NCI-H1105 treated with DMSO at 0.1 percent for 48 hours (cell line): ENCODE data around the gene RFC3.

Experiments
- DNase-seq: peaks from one replicate; lab custom pipeline; 2025; lab: John Stamatoyannopoulos, UW

RFC3 gene

GRCh38 chr13:33865945-33866344 lies 48.0 kb downstream of the RFC3 start:
- DNase-seq, result no peak

- DNase-seq, result no peak
Measured at GRCh38 chr13:33867472-33867871, 49.5 kb downstream of the RFC3 start.

- DNase-seq, result no peak
Measured at GRCh38 chr13:33868343-33868994, 50.5 kb downstream of the RFC3 start.

GRCh38 chr13:33869005-33869404 lies 51.1 kb downstream of the RFC3 start:
- no peak for DNase-seq

GRCh38 chr13:33870046-33870668 lies 52.2 kb downstream of the RFC3 start:
- peak; percentile 84 for DNase-seq

- DNase-seq, result no peak
Measured at GRCh38 chr13:33871207-33872004, 53.5 kb downstream of the RFC3 start.

GRCh38 chr13:33872005-33872351 lies 54.0 kb downstream of the RFC3 start:
- DNase-seq, result no peak

GRCh38 chr13:33873251-33873908 lies 55.4 kb downstream of the RFC3 start:
- DNase-seq, result no peak

- no peak for DNase-seq
Measured at GRCh38 chr13:33874871-33875270, 56.9 kb downstream of the RFC3 start.

- DNase-seq, result no peak
Measured at GRCh38 chr13:33875618-33876401, 57.9 kb downstream of the RFC3 start.

- no peak for DNase-seq
Measured at GRCh38 chr13:33876716-33877394, 58.9 kb downstream of the RFC3 start.

- DNase-seq, result no peak
Measured at GRCh38 chr13:33879118-33879517, 61.2 kb downstream of the RFC3 start.

- no peak for DNase-seq
Measured at GRCh38 chr13:33882804-33883203, 64.9 kb downstream of the RFC3 start.

GRCh38 chr13:33884531-33885220 lies 66.7 kb downstream of the RFC3 start:
- no peak for DNase-seq
